Vagina (tissue), 2 donors: Measurements from ENCODE around the gene GATAD2A. TPM values are rescaled to one million over a fixed set of nuclear protein-coding genes. Genes with fewer than 3 reads are reported as not detected.
A peak's percentile ranks its signal among the peaks of the same experiment; 100 is the strongest.

Experiments
- DNase-seq, 2 donors: peaks; one replicate each; pipeline ENCODE4 v3.0.0-alpha.2; 2017; ENCODE audit errors: extremely low spot score in 2 of 2
- H3K27ac ChIP-seq: fragments of 200-600 bp; sonication (generic); one replicate; pipeline ENCODE4 v1.5.1; 2019
- H3K27me3 ChIP-seq: fragments of 200-600 bp; sonication (generic); one replicate; pipeline ENCODE4 v1.5.1; 2019
- H3K36me3 ChIP-seq, 2 donors: fragments of 200-600 bp; sonication (generic); one replicate each; pipeline ENCODE4 v1.5.1; 2017 to 2019
- H3K4me1 ChIP-seq: fragments of 200-600 bp; sonication (generic); one replicate; pipeline ENCODE4 v1.5.1; 2019
- H3K4me3 ChIP-seq, 2 donors: fragments of 200-600 bp; sonication (generic); 1 replicate in 1 of 2; 2 replicates in 1 of 2; pipeline ENCODE4 v1.5.1; 2016 to 2019
- H3K9me3 ChIP-seq: fragments of 200-600 bp; sonication (generic); one replicate; pipeline ENCODE4 v1.5.1; 2019
- POLR2A ChIP-seq, 2 donors: fragments of 450-650 bp; IDR thresholded peaks; one replicate each; pipeline ENCODE4 v1.6.1; 2017; ENCODE audit warnings: antibody characterized with exemption in 2 of 2, mild to moderate bottlenecking in 2 of 2, moderate library complexity in 2 of 2
- POLR2AphosphoS5 ChIP-seq, 2 donors: sonication (generic); formaldehyde crosslinking; IDR thresholded peaks; one replicate each; pipeline ENCODE4 v1.9.0; 2017; ENCODE audit warnings: antibody characterized with exemption in 2 of 2, mild to moderate bottlenecking in 2 of 2, low read depth in 1 of 2; ENCODE audit not compliant: insufficient read depth in 1 of 2
- intact Hi-C: fragments of 100-400 bp; cut with DNase I; formaldehyde crosslinking; loops from one replicate; pipeline ENCODE4 v1.15.1; 2023
- microRNA counts, 2 donors: library from miRNA; unstranded; fragments of <30 nt; microRNA quantifications; one replicate each; lab custom pipeline; 2016 to 2017
- microRNA-seq: library from miRNA; unstranded; fragments of <30 nt; microRNA quantifications from one replicate; pipeline ENCODE4, GENCODE V29; 2017; ENCODE audit warnings: borderline number of aligned reads, borderline replicate concordance
- small RNA-seq: library from RNA; depleted of rRNA; stranded (forward); fragments of <200 nt; gene quantifications from one replicate; pipeline ENCODE3, GENCODE V24; 2016
- total RNA-seq: library from RNA; depleted of rRNA; stranded (reverse); fragments of >200 nt; gene quantifications from one replicate; pipeline ENCODE4 v1.2.3, GENCODE V29; 2016
- TF ChIP-seq, protein P1 (sequence below), 3 experiments: fragments of 450-650 bp in 2 of 3; fragments of 200-600 bp in 1 of 3; sonication (generic) in 1 of 3; IDR thresholded peaks; one replicate each; pipeline ENCODE4 v1.5.1; 2017 to 2019; ENCODE audit warnings: antibody characterized with exemption in 3 of 3, mild to moderate bottlenecking in 2 of 3, moderate library complexity in 2 of 3

Gene GATAD2A
- total RNA-seq, 1 donor from 2014 or later = 49.6 TPM

DNA sequence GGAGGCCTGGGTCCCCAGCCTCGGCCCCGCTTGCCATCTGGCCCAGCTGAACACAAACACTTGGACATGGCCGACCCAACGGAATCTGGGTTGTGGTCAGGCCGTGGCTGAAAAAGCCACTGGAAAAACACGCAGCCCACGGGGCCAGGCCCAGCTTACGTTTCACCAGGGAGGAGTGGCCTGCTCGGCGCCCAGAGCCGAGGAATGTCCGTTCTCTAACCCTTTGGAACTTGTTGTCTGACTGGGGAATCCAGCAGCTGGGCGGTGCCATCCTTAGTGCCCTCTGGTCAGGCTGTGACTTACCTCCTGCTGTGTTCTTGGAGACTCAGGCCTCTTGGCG is 146.3 kb downstream of the GATAD2A start:
- H3K27me3 ChIP-seq = no peaks in the 10 kb centered on the region
- H3K4me1 ChIP-seq = peaks cover 6% of the 10 kb centered on the region
- no peak for DNase-seq
- no peak overlapping the region for H3K4me3 ChIP-seq
- H3K36me3 ChIP-seq = no peaks in the 10 kb centered on the region
- intact Hi-C loops = no loop called here
- no peak for TF ChIP-seq POLR2A (IDR thresholded peaks at IDR 0.05)
- H3K9me3 ChIP-seq = no peaks in the 10 kb centered on the region
- no peak overlapping the region for H3K27ac ChIP-seq

DNA sequence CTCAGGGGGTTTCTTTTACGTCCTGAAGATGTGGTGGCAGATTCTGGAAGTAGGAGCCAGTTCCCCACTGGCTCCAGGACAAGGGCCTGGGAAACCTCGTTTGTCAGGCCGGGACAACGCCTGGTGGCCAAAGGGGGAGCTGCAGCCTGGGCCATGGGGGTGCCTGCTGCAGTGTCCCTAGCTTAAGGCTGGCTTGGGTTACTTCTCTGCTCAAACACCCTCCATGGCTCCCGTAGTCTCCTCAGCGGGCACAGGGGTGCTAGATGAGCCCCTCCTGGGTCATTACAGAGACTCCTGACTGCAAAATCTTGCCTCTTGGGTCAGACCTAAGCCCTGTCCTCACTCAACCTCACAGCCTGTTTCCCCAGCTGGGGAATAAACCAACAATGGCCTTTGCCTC is 147.3 kb downstream of the GATAD2A start:
- H3K27ac ChIP-seq = no peak overlapping the region
- H3K36me3 ChIP-seq = no peaks in the 10 kb centered on the region
- H3K27me3 ChIP-seq = no peaks in the 10 kb centered on the region
- peaks cover 6% of the 10 kb centered on the region for H3K4me1 ChIP-seq
- no peak for DNase-seq
- intact Hi-C loops = no loop called here
- H3K4me3 ChIP-seq = no peak overlapping the region
- no peak for TF ChIP-seq POLR2AphosphoS5 (IDR thresholded peaks at IDR 0.05; ENCODE audit: insufficient read depth in 1 of 2, low read depth in 1 of 2)
- TF ChIP-seq, protein P1, sequence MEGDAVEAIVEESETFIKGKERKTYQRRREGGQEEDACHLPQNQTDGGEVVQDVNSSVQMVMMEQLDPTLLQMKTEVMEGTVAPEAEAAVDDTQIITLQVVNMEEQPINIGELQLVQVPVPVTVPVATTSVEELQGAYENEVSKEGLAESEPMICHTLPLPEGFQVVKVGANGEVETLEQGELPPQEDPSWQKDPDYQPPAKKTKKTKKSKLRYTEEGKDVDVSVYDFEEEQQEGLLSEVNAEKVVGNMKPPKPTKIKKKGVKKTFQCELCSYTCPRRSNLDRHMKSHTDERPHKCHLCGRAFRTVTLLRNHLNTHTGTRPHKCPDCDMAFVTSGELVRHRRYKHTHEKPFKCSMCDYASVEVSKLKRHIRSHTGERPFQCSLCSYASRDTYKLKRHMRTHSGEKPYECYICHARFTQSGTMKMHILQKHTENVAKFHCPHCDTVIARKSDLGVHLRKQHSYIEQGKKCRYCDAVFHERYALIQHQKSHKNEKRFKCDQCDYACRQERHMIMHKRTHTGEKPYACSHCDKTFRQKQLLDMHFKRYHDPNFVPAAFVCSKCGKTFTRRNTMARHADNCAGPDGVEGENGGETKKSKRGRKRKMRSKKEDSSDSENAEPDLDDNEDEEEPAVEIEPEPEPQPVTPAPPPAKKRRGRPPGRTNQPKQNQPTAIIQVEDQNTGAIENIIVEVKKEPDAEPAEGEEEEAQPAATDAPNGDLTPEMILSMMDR (IDR thresholded peaks at IDR 0.05) = no peak
- no peak for TF ChIP-seq POLR2A (IDR thresholded peaks at IDR 0.05)
- H3K9me3 ChIP-seq = no peaks in the 10 kb centered on the region

DNA sequence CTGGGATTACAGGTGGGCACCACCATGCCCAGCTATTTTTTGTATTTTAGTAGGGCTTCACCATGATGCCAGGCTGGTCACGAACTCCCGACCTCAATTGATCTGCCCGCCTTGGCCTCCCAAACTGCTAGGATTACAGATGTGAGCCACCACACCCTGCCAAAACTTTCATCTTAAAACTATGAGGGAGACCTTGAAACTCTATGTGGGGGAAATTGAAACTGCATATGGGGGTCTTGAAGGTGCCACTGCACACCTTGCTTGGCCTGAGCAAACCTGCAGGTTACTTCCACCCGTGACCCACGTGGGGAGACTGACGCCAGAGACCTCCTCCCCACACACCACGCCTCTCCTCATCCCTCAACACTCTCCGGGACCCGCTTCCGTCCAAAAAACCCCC is 148.2 kb downstream of the GATAD2A start:
- intact Hi-C loops = no loop called here
- no peaks in the 10 kb centered on the region for H3K27me3 ChIP-seq
- H3K4me1 ChIP-seq = peaks cover 6% of the 10 kb centered on the region

DNA sequence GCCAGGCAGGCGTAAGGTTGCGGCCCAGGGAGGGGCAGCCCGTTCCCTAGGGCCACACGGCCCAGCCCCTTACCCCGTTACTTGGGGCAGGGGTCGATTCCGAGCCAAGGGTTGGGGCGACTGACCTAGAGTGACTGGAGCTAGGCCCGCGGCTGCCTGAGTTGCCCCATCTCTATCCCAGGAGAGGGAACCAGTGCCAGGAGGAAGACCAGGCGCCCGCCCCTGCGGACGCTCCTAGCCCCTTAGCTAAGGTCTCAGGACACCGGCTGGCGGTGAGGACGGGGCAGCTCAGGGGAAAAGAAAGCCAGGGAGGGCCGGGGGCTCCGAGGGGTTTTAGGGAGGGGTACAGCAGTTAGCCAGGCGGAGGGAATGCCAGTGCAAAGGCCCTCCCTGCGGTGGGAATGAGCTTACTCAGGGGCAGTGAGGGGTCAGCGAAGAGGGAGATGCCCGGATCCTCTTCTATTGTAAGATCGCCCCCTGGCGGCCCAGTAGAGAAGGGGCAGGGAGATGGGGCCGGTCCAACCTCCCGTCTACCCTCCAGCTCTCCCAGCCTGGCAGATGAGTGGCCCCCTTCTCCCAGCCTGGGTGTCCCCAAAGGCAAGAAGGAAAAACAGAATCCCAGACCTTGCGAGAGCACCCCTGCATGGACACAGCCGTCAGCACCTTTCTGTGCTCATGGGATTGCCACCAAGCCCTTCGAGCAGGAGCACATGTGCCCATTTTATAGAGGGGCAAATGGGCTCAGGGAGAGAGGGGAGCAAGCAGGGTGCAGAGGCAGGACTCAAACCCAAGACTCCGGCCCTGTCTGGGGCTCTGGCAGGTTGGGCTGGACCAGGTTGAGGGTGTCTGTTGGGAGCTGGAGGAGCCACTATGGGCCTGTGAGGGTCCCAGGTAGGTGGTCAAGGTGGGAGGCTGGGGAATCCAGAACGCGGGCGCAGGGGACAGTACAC is 148.9 kb downstream of the GATAD2A start:
- no peaks in the 10 kb centered on the region for H3K9me3 ChIP-seq
- H3K27me3 ChIP-seq = no peaks in the 10 kb centered on the region
- no peak for DNase-seq
- intact Hi-C loops = no loop called here
- H3K27ac ChIP-seq = no peak overlapping the region
- TF ChIP-seq POLR2A (IDR thresholded peaks at IDR 0.05) (no peak), POLR2AphosphoS5 (IDR thresholded peaks at IDR 0.05; ENCODE audit: insufficient read depth in 1 of 2, low read depth in 1 of 2) (no peak)
- TF ChIP-seq, protein P1 (IDR thresholded peaks at IDR 0.05) = peak in 2 of 3 experiments; percentile 35 to 41
- no peak overlapping the region for H3K4me3 ChIP-seq
- no peaks in the 10 kb centered on the region for H3K36me3 ChIP-seq
- peaks cover 6% of the 10 kb centered on the region for H3K4me1 ChIP-seq

More for the DNA sequence above, 148.2 kb downstream of the GATAD2A start:
- TF ChIP-seq, protein P1 (IDR thresholded peaks at IDR 0.05) = no peak
- TF ChIP-seq POLR2AphosphoS5 (IDR thresholded peaks at IDR 0.05; ENCODE audit: insufficient read depth in 1 of 2, low read depth in 1 of 2) (no peak), POLR2A (IDR thresholded peaks at IDR 0.05) (no peak)
- H3K36me3 ChIP-seq = no peaks in the 10 kb centered on the region
- H3K27ac ChIP-seq = no peak overlapping the region
- DNase-seq = no peak
- H3K9me3 ChIP-seq = no peaks in the 10 kb centered on the region
- no peak overlapping the region for H3K4me3 ChIP-seq

DNA sequence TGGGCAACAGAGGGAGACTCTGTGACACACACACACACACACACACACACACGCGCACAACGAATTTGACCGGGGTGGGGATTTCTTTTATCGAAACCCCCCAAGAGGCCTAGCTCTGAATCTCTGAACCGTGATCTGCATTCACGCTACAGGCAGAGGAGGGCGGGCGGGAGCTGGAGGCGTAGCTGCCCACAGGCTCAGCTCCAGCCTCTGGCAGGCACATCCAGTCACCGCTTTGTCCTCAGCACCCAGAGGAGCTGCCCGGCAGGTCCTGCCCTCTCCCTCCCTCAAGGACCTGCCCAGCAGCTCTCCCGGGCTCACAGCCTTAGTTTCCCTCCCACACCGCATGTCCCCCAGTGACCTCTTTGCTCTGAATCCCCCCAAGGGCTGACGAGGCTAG is 152.6 kb downstream of the GATAD2A start:
- DNase-seq = no peak
- no peak for TF ChIP-seq POLR2A (IDR thresholded peaks at IDR 0.05)
- no peak for TF ChIP-seq POLR2AphosphoS5 (IDR thresholded peaks at IDR 0.05; ENCODE audit: insufficient read depth in 1 of 2, low read depth in 1 of 2)
- TF ChIP-seq, protein P1 (IDR thresholded peaks at IDR 0.05) = no peak
- Histone ChIP-seq H3K27me3 (no peaks in the 10 kb centered on the region), H3K27ac (no peak overlapping the region), H3K4me3 (no peak overlapping the region), H3K4me1 (no peaks in the 10 kb centered on the region), H3K9me3 (no peaks in the 10 kb centered on the region), H3K36me3 (no peaks in the 10 kb centered on the region)
- intact Hi-C loops = no loop called here

MicroRNAs within 50 kb of the gene (microRNA counts, 767-probe panel; counts per million panel counts)
- microRNA hsa-miR-640 (lab: Ali Mortazavi, UCI) = 238 to 261 counts per million in 2 donors

Small RNA genes lying within 50 kb of the gene (microRNA-seq; reads per million reads assigned to microRNA genes)
- gene MIR640 = not detected

Small RNA genes lying within 50 kb of the gene (small RNA-seq; reads per million reads assigned to genes)
- gene MIR640 = not detected

Other genes with a start within 250 kb of the GATAD2A start
- gene MEF2B, start 235.4 kb upstream of the GATAD2A start, total RNA-seq = not detected
- gene BORCS8, start 213.5 kb upstream of the GATAD2A start, total RNA-seq = 18.9 TPM
- 61.6 TPM for gene RFXANK, start 213.4 kb upstream of the GATAD2A start, total RNA-seq
- 12.5 TPM for gene NR2C2AP, start 202.3 kb upstream of the GATAD2A start, total RNA-seq
- gene NCAN, start 193.7 kb upstream of the GATAD2A start, total RNA-seq = not detected
- not detected for gene TM6SF2, start 132.4 kb upstream of the GATAD2A start, total RNA-seq
- 25.5 TPM for gene SUGP1, start 85.2 kb upstream of the GATAD2A start, total RNA-seq
- gene MAU2, start 84.8 kb upstream of the GATAD2A start, total RNA-seq = 55.2 TPM
- gene TSSK6, start 109.9 kb downstream of the GATAD2A start, total RNA-seq = 0.98 TPM
- 47.9 TPM for gene NDUFA13, start 110.5 kb downstream of the GATAD2A start, total RNA-seq
- gene YJEFN3, start 123.2 kb downstream of the GATAD2A start, total RNA-seq = 2.5 TPM
- 0.98 TPM for gene CILP2, start 132.6 kb downstream of the GATAD2A start, total RNA-seq
- gene PBX4, start 213.0 kb downstream of the GATAD2A start, total RNA-seq = 5.2 TPM
- gene LPAR2, start 222.5 kb downstream of the GATAD2A start, total RNA-seq = 15.2 TPM
- gene GMIP, start 238.0 kb downstream of the GATAD2A start, total RNA-seq = 12.3 TPM